Lower leg skin (tissue), 4 donors: ENCODE data around the gene FBLN2. TPM values are rescaled to one million over a fixed set of nuclear protein-coding genes. Genes with fewer than 3 reads are reported as not detected.
A peak's percentile ranks its signal among the peaks of the same experiment; 100 is the strongest.

ENCODE experiments used
- DNase-seq, 2 donors: peaks; one replicate each; pipeline ENCODE4 v3.0.0-alpha.2; 2019; ENCODE audit warnings: low spot score in 2 of 2
- H3K4me3 ChIP-seq: fragments of 200-600 bp; sonication (generic); 2 replicates; pipeline ENCODE4 v1.5.1; 2017; ENCODE audit warnings: mild to moderate bottlenecking, low read depth; ENCODE audit not compliant: poor library complexity, severe bottlenecking
- POLR2A ChIP-seq, 2 donors: fragments of 450-650 bp; IDR thresholded peaks; one replicate each; pipeline ENCODE4 v1.6.1; 2016 to 2017; ENCODE audit warnings: antibody characterized with exemption in 2 of 2, mild to moderate bottlenecking in 1 of 2, moderate library complexity in 1 of 2
- WGBS, 2 donors: methylation state at CpG; one replicate each; pipeline ENCODE4 v1.1.5; 2018; 5-methylcytosine and 5-hydroxymethylcytosine counted together
- intact Hi-C: fragments of 100-400 bp; cut with DNase I; formaldehyde crosslinking; loops from one replicate; pipeline ENCODE4 v1.15.0; 2023; ENCODE audit warnings: low total_unique reads
- total RNA-seq, 4 donors: library from RNA; depleted of rRNA; stranded (reverse); fragments of >200 nt; gene quantifications; one replicate each; pipeline ENCODE4 v1.1.0, GENCODE V29; 2016
- TF ChIP-seq, protein P1 (sequence below), 3 donors: fragments of 450-650 bp; IDR thresholded peaks; one replicate each; pipeline ENCODE4 v1.5.1; 2016; ENCODE audit warnings: antibody characterized with exemption in 3 of 3, mild to moderate bottlenecking in 3 of 3, moderate library complexity in 2 of 3

FBLN2 gene
- total RNA-seq, 4 donors from 2014 or later, result 40.1 to 153 (median 64.0) TPM

DNA sequence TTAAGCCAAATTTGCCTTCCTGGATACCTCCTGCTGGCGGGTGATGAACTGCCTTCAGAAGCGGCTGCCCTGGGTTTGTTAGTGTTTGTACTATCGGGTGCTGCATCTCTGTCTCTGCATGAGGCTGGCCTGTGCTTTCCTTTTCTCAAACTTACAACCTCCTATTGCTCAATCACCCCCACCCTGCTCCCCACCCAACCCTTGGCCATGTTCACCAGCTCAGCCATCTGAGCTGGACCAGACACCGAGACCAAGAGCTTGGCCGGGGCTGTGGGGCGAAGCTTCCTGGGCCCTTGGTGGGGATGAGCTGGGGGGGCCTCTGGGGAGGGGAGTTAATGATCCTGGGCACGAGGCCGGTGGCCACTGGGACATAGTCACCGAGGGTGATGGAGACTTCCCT lies 16.8 kb upstream of the FBLN2 start:
- intact Hi-C loops, result no loop called here
- peak in 1 of 2 donors; percentile 64 for DNase-seq
- TF ChIP-seq, protein P1, sequence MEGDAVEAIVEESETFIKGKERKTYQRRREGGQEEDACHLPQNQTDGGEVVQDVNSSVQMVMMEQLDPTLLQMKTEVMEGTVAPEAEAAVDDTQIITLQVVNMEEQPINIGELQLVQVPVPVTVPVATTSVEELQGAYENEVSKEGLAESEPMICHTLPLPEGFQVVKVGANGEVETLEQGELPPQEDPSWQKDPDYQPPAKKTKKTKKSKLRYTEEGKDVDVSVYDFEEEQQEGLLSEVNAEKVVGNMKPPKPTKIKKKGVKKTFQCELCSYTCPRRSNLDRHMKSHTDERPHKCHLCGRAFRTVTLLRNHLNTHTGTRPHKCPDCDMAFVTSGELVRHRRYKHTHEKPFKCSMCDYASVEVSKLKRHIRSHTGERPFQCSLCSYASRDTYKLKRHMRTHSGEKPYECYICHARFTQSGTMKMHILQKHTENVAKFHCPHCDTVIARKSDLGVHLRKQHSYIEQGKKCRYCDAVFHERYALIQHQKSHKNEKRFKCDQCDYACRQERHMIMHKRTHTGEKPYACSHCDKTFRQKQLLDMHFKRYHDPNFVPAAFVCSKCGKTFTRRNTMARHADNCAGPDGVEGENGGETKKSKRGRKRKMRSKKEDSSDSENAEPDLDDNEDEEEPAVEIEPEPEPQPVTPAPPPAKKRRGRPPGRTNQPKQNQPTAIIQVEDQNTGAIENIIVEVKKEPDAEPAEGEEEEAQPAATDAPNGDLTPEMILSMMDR (IDR thresholded peaks at IDR 0.05), result no peak
- no peak for TF ChIP-seq POLR2A (IDR thresholded peaks at IDR 0.05)
- no peak overlapping the region for H3K4me3 ChIP-seq
- 63 to 69% methylated on average over 9 of the region's 9 CpGs for WGBS, 2 donors

DNA sequence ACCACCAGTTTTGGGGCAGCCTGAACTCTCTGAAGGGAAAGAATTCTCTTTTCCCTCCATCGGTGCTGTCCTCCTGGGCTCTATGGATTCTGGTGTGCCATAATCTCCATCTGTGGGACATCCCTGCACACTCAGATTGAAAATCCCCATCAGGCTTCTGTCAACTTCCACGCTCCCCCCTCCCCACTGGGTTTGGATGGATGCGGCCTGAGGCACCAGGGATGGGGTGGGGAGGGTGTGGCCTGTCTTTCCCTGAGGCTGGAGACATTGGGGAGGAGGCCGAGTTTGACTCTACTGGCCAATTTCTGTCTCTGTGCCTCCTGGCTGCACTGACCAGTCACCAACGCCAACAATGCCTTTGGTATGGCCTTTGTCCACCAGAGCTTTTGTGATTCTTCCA lies 16.3 kb upstream of the FBLN2 start:
- WGBS, 2 donors, result 42 to 54% methylated on average over 5 of the region's 5 CpGs
- H3K4me3 ChIP-seq, result no peak overlapping the region
- intact Hi-C loops, result no loop called here
- no peak for TF ChIP-seq POLR2A (IDR thresholded peaks at IDR 0.05)
- TF ChIP-seq, protein P1 (IDR thresholded peaks at IDR 0.05), result no peak
- no peak for DNase-seq

DNA sequence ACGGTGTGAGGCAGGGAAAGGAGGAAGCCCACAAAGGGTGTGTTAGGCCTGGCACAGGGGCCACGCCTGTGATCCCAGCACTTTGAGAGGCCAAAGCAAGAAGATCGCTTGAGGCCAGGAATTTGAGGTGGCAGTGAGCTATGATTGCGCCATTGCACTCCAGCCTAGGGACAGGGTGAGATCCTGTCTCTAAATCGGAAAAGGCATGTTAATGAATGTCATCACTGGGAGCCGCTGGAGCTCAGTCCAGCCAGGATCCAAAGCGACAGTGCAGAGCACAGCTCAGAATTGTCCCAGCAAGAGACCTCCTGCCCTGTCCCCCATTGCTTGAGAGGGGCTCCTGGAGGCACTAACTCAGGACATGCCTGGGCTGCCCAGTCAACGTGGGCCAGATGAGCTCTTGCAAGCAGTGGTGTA lies 15.0 kb upstream of the FBLN2 start:
- intact Hi-C loops, result no loop called here
- 27 to 47% methylated on average over 7 to 8 of the region's 8 CpGs for WGBS, 2 donors
- no peak for DNase-seq
- no peak for TF ChIP-seq POLR2A (IDR thresholded peaks at IDR 0.05)
- TF ChIP-seq, protein P1 (IDR thresholded peaks at IDR 0.05), result no peak
- H3K4me3 ChIP-seq, result no peak overlapping the region

DNA sequence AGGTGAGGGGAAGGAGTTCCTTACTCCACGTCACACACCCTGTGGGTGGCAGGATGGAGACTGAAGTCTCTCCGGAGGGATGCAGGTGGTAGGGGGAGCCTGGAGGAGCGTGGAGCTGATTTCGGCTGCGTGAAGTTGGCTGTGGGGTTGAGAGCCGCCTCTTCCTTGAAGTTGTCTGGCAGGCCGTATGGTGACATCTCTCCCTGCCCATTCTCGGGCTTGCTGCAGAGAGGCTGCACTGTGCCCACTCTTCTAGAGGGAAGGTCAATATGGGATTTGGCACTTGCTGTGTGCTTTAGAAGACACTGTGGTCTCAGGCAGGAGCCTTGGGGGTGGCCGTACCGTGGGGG lies 13.4 kb upstream of the FBLN2 start:
- no peak for TF ChIP-seq POLR2A (IDR thresholded peaks at IDR 0.05)
- TF ChIP-seq, protein P1 (IDR thresholded peaks at IDR 0.05), result no peak
- WGBS, 2 donors, result 80 to 88% methylated on average over 10 of the region's 10 CpGs
- intact Hi-C loops, result no loop called here
- DNase-seq, result no peak
- no peak overlapping the region for H3K4me3 ChIP-seq

DNA sequence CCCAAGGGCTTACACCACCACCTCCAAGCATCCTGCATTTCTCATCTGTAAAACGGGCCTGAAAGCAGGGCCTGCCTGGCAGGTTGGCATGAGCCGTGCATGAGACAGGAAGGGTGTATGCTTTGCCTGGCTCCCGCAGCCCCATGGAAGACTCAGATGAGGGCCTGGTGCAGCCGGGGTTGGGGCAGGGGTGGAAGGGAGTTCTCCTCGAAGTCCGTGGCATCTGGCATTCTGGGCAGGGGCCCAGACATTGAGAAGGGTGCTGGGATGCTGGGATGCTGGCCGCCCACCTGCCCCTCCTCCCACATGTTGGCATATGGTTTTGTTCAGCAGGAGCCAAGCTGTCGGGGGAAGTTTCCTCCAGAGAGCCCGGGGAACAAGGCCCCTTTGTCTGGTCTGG lies 13.0 kb upstream of the FBLN2 start:
- intact Hi-C loops, result no loop called here
- 31 to 54% methylated on average over 8 to 9 of the region's 9 CpGs for WGBS, 2 donors
- DNase-seq, result peak in 1 of 2 donors; percentile 84
- TF ChIP-seq, protein P1 (IDR thresholded peaks at IDR 0.05), result no peak
- TF ChIP-seq POLR2A (IDR thresholded peaks at IDR 0.05), result no peak
- H3K4me3 ChIP-seq, result no peak overlapping the region

DNA sequence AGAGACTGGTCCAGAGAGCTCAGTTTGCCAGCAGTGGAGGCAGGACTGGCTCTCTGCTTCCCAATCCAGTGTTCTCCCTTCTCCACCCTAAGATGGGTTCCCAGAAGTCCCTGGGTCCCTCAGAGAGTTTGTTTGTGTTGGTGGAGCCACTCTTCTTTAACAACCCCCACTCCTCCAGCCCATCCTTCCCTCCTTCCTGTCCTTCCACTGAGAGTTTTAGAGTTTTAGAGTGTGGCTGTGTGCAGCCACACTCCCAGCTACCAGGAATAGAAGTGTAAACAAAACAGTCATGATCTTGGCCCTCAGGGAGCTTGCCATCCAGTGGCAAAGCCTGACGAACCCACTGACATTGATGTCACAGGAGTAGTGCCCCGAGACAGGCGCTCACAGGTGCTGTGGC lies 12.5 kb upstream of the FBLN2 start:
- H3K4me3 ChIP-seq, result no peak overlapping the region
- no peak for DNase-seq
- TF ChIP-seq, protein P1 (IDR thresholded peaks at IDR 0.05), result no peak
- TF ChIP-seq POLR2A (IDR thresholded peaks at IDR 0.05), result no peak
- intact Hi-C loops, result no loop called here
- WGBS, 2 donors, result 66 to 83% methylated on average over 3 of the region's 3 CpGs
